PC-9 (cell line): Measurements from ENCODE around the gene IFNA4.

Experiments
- CTCF ChIP-seq: fragments of 200-600 bp; sonication (generic); conservative IDR thresholded peaks from 2 replicates; pipeline ENCODE4 v1.6.1; 2017; ENCODE audit warnings: mixed run types, antibody characterized with exemption, mild to moderate bottlenecking, moderate library complexity
- EZH2 ChIP-seq: fragments of 200-600 bp; sonication (generic); IDR thresholded peaks from 2 replicates; pipeline ENCODE4 v1.8.0; 2017; ENCODE audit warnings: antibody characterized with exemption, low read depth

GRCh38 chr9:21210311-21210710, 22.9 kb upstream of the IFNA4 start:
- TF ChIP-seq CTCF: no peak
- no peak for TF ChIP-seq EZH2
